Breast epithelium (tissue), 4 donors: ENCODE measurements around the gene PSMG3. TPM values are rescaled to one million over a fixed set of nuclear protein-coding genes. Genes with fewer than 3 reads are reported as not detected.

Source experiments
- DNase-seq, 2 donors: peaks; one replicate each; pipeline ENCODE4 v3.0.0-alpha.2; 2019; ENCODE audit warnings: low spot score in 2 of 2
- H3K27ac ChIP-seq, 2 donors: fragments of 200-600 bp; sonication (generic) in 1 of 2; one replicate each; pipeline ENCODE4 v1.5.1; 2016 to 2019; ENCODE audit warnings: mild to moderate bottlenecking in 1 of 2
- H3K27me3 ChIP-seq, 2 donors: fragments of 200-600 bp; sonication (generic) in 1 of 2; one replicate each; pipeline versions ENCODE4 v1.5.1 to v1.6.0; 2017 to 2019; ENCODE audit warnings: control low read depth in 1 of 2, mild to moderate bottlenecking in 1 of 2
- H3K36me3 ChIP-seq: fragments of 200-600 bp; one replicate; pipeline ENCODE4 v1.5.1; 2019
- H3K4me1 ChIP-seq, 2 donors: fragments of 200-600 bp; sonication (generic); one replicate each; pipeline ENCODE4 v1.5.1; 2016 to 2019; ENCODE audit warnings: control low read depth in 1 of 2
- H3K4me3 ChIP-seq, 3 donors: fragments of 200-600 bp; sonication (generic); 1 replicate in 2 of 3; 2 replicates in 1 of 3; pipeline ENCODE4 v1.5.1; 2016 to 2019; ENCODE audit warnings: mild to moderate bottlenecking in 3 of 3, moderate library complexity in 2 of 3
- H3K9me3 ChIP-seq, 2 donors: fragments of 200-600 bp; sonication (generic) in 1 of 2; one replicate each; pipeline ENCODE4 v1.5.1; 2016 to 2019; ENCODE audit warnings: control low read depth in 1 of 2
- POLR2A ChIP-seq: fragments of 450-650 bp; IDR thresholded peaks from one replicate; pipeline ENCODE4 v1.6.1; 2016; ENCODE audit warnings: antibody characterized with exemption, mild to moderate bottlenecking, moderate library complexity
- POLR2AphosphoS5 ChIP-seq, 3 donors: sonication (generic); formaldehyde crosslinking; IDR thresholded peaks; one replicate each; pipeline ENCODE4 v1.6.1; 2017; ENCODE audit warnings: antibody characterized with exemption in 3 of 3
- intact Hi-C: fragments of 100-400 bp; cut with DNase I; formaldehyde crosslinking; loops from one replicate; pipeline ENCODE4 v1.15.1; 2023; ENCODE audit warnings: low total_unique reads
- total RNA-seq, 3 donors: library from RNA; depleted of rRNA; stranded (reverse); fragments of >200 nt; gene quantifications; one replicate each; pipeline ENCODE4 v1.1.0, GENCODE V29; 2016
- TF ChIP-seq, protein P1 (sequence below), 3 donors: fragments of 450-650 bp; IDR thresholded peaks; one replicate each; pipeline ENCODE4 v1.5.1; 2016 to 2017; ENCODE audit warnings: antibody characterized with exemption in 3 of 3, mild to moderate bottlenecking in 3 of 3, moderate library complexity in 3 of 3

Gene PSMG3
- total RNA-seq, 3 donors from 2014 or later: 32.6 to 52.8 (median 45.4) TPM

DNA sequence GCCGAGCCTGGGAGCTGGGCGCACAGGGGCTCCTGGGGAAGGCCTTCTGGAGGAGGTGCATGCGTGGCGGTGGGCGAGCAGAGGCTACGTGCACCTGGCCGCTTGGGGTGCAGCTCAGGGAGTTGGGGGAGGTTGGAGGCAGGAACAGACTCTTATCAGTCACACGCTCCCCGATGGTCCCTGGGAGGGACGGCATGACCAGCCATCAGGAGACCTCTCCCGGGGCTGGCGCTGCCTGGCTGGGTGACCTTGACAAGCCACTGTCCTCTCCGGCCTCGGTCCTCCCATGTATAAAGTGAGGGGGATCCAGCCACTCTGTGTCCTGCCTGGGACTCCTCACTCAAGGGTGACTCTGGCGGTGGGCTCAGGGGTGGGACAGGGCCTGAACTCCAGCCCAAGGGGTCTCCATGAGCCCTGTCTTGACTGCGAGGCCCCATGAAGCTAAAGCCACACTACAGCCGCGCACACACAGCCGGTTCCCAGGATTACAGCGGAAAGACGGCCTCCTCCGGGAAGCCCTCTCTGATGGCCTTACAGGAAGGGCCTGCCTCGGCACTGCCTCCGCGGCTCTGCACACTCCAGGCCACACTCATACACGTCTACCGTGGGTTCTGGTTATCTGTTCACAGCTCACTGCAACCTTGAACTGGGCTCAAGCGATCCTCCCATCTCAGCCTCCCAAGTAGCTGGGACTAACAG lies 16.2 kb downstream of the PSMG3 start:
- H3K9me3 ChIP-seq: no peaks in the 10 kb centered on the region
- H3K27me3 ChIP-seq: no peaks in the 10 kb centered on the region
- peaks cover 10 to 22% of the 10 kb centered on the region in 2 donors for H3K4me1 ChIP-seq
- TF ChIP-seq POLR2AphosphoS5 (IDR thresholded peaks at IDR 0.05): no peak
- no peak for TF ChIP-seq POLR2A
- TF ChIP-seq, protein P1, sequence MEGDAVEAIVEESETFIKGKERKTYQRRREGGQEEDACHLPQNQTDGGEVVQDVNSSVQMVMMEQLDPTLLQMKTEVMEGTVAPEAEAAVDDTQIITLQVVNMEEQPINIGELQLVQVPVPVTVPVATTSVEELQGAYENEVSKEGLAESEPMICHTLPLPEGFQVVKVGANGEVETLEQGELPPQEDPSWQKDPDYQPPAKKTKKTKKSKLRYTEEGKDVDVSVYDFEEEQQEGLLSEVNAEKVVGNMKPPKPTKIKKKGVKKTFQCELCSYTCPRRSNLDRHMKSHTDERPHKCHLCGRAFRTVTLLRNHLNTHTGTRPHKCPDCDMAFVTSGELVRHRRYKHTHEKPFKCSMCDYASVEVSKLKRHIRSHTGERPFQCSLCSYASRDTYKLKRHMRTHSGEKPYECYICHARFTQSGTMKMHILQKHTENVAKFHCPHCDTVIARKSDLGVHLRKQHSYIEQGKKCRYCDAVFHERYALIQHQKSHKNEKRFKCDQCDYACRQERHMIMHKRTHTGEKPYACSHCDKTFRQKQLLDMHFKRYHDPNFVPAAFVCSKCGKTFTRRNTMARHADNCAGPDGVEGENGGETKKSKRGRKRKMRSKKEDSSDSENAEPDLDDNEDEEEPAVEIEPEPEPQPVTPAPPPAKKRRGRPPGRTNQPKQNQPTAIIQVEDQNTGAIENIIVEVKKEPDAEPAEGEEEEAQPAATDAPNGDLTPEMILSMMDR (IDR thresholded peaks at IDR 0.05): no peak
- intact Hi-C loops: no loop called here
- H3K27ac ChIP-seq: no peak overlapping the region
- no peak overlapping the region for H3K4me3 ChIP-seq
- H3K36me3 ChIP-seq: no peaks in the 10 kb centered on the region
- no peak for DNase-seq

DNA sequence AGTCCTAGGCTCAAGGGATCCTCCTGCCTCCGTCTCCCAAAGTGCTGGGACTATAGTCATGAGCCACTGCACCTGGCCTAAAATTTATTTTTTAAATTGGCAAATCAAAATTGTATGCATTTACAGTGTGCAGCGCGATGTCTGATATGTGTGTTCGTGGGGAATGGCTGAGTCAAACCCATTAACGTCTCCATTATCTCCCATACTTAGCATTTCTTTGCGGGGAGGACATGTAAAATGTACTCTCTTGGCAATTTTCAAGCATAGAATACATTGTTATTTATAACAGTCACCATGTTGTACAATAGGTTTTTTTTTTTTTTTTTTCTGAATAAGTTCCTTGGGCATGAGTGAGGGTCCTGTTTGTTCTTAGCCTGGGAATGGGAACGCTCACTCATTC lies 17.6 kb downstream of the PSMG3 start:
- Histone ChIP-seq H3K9me3 (no peaks in the 10 kb centered on the region), H3K4me1 (peaks cover 7 to 13% of the 10 kb centered on the region in 2 donors), H3K36me3 (no peaks in the 10 kb centered on the region), H3K4me3 (no peak overlapping the region), H3K27ac (no peak overlapping the region), H3K27me3 (no peaks in the 10 kb centered on the region)
- intact Hi-C loops: no loop called here
- TF ChIP-seq POLR2A (no peak), POLR2AphosphoS5 (IDR thresholded peaks at IDR 0.05) (no peak)
- TF ChIP-seq, protein P1 (IDR thresholded peaks at IDR 0.05): no peak
- DNase-seq: no peak

DNA sequence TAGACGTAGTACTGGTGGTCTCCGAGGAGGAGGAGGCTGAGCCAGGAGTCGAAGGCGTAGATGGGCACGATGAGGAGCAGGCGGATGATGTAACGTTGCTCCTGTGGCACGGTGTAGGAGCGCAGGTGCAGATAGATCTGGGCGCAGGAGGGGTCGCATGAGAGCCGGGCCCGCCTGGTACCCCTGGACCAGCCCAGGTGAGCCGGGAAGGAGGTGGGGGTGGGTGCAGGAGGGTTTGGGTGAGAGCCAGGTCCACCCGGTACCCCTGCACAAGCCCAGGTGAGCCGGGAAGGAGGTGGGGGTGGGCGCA lies 19.0 kb downstream of the PSMG3 start:
- Histone ChIP-seq H3K36me3 (no peaks in the 10 kb centered on the region), H3K4me3 (no peak overlapping the region), H3K4me1 (peaks cover 3 to 13% of the 10 kb centered on the region in 2 donors), H3K27me3 (no peaks in the 10 kb centered on the region), H3K27ac (no peak overlapping the region), H3K9me3 (no peaks in the 10 kb centered on the region)
- intact Hi-C loops: no loop called here
- no peak for DNase-seq
- TF ChIP-seq POLR2AphosphoS5 (IDR thresholded peaks at IDR 0.05) (no peak), POLR2A (no peak)
- TF ChIP-seq, protein P1 (IDR thresholded peaks at IDR 0.05): no peak

- H3K27me3 ChIP-seq: no peaks in the 10 kb centered on the region
- H3K27ac ChIP-seq: no peak overlapping the region
- TF ChIP-seq POLR2AphosphoS5 (IDR thresholded peaks at IDR 0.05) (no peak), POLR2A (no peak)
- TF ChIP-seq, protein P1 (IDR thresholded peaks at IDR 0.05): no peak
- no peaks in the 10 kb centered on the region for H3K36me3 ChIP-seq
- H3K4me3 ChIP-seq: no peak overlapping the region
- peaks cover 0 to 9% of the 10 kb centered on the region in 2 donors for H3K4me1 ChIP-seq
- DNase-seq: no peak
- H3K9me3 ChIP-seq: no peaks in the 10 kb centered on the region
- intact Hi-C loops: no loop called here
Observed at GRCh38 chr7:1550005-1550845, 19.6 kb downstream of the PSMG3 start.

DNA sequence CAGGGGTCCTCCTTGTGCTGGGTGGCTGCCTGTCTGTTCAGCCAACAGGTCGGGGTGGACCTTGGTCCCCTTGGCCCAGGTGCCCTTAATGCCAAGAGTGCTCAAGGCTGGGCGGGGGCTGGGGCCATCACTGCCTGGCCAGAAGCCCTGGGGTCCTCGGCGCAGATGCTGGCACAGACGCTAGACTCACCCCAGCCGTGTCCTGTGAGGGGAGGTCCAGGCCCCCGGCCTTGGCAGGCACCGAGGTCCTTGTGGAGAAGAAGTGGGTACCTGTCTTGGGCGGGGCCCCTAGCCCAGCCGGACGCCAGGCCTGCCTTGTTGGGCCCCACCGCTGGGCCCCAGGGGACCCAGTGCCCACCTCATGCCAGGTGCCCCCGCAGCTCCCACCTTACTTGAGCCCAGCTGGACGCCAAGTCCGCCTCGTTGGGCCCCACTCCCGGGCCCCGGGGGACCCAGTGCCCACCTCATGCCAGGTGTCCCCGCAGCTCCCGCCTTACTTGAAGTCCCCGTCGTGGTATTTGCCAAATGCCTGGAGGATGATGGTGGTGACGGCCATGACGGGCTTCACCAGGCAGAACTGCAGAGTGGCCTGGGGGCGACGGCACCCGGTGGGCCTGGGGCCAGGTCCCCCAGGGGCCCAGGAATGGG lies 20.4 kb downstream of the PSMG3 start:
- DNase-seq: no peak
- H3K9me3 ChIP-seq: no peaks in the 10 kb centered on the region
- H3K27ac ChIP-seq: no peak overlapping the region
- H3K4me3 ChIP-seq: no peak overlapping the region
- H3K4me1 ChIP-seq: peaks cover 0 to 5% of the 10 kb centered on the region in 2 donors
- H3K27me3 ChIP-seq: no peaks in the 10 kb centered on the region
- no peak for TF ChIP-seq POLR2AphosphoS5 (IDR thresholded peaks at IDR 0.05)
- TF ChIP-seq, protein P1 (IDR thresholded peaks at IDR 0.05): no peak
- no peak for TF ChIP-seq POLR2A
- no peaks in the 10 kb centered on the region for H3K36me3 ChIP-seq
- intact Hi-C loops: no loop called here
